ENCODE results near the gene ANP32A. TPM values are rescaled to one million over a fixed set of nuclear protein-coding genes. Genes with fewer than 3 reads are reported as not detected.

Gene ANP32A
- total RNA-seq, 1 donor from 2014 or later, result 55.2 TPM

GRCh38 chr15:68755731-68756130, 65.0 kb downstream of the ANP32A start:
- DNase-seq (ENCODE audit: extremely low spot score in 2 of 2), result no peak
- Histone ChIP-seq H3K27me3 (no peaks in the 10 kb centered on the region), H3K27ac (no peak overlapping the region), H3K36me3 (no peaks in the 10 kb centered on the region), H3K4me1 (no peaks in the 10 kb centered on the region), H3K9me3 (no peaks in the 10 kb centered on the region), H3K4me3 (no peak overlapping the region)
- intact Hi-C loops (cut with DNase I), result no loop called here
- TF ChIP-seq POLR2A (IDR thresholded peaks at IDR 0.05), result no peak
- no peak for TF ChIP-seq CTCF (IDR thresholded peaks at IDR 0.05)
- TF ChIP-seq POLR2AphosphoS5 (IDR thresholded peaks at IDR 0.05; ENCODE audit: insufficient read depth in 1 of 2, low read depth in 1 of 2), result no peak

- H3K4me1 ChIP-seq, result no peaks in the 10 kb centered on the region
- no peak overlapping the region for H3K27ac ChIP-seq
- no peaks in the 10 kb centered on the region for H3K36me3 ChIP-seq
- intact Hi-C loops (cut with DNase I), result no loop called here
- no peak overlapping the region for H3K4me3 ChIP-seq
- H3K27me3 ChIP-seq, result no peaks in the 10 kb centered on the region
- H3K9me3 ChIP-seq, result no peaks in the 10 kb centered on the region
- TF ChIP-seq POLR2AphosphoS5 (IDR thresholded peaks at IDR 0.05; ENCODE audit: insufficient read depth in 1 of 2, low read depth in 1 of 2), result no peak
- no peak for TF ChIP-seq POLR2A (IDR thresholded peaks at IDR 0.05)
- no peak for TF ChIP-seq CTCF (IDR thresholded peaks at IDR 0.05)
- DNase-seq (ENCODE audit: extremely low spot score in 2 of 2), result no peak
Measured at GRCh38 chr15:68751622-68752021, 69.1 kb downstream of the ANP32A start.

DNA sequence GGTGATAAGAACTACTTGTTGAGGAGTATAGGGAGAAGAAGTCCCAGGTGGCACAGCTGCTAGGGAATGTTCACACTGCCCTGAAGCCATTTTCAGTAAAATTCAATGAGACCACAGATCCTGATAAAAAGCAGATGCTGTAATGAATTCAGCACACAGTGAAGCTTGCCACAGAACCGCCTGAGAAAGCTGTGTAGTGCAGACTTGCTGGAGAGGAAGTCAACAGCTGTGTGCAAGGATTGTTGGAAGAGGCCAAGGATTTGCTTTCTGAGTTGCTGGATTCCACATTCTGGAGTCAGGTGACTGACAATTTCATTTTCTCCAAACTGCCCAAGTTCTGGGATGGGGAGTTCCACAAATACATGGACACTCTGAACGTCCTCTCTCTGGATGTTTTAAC, 70.9 kb downstream of the ANP32A start:
- Histone ChIP-seq H3K4me3 (no peak overlapping the region), H3K27ac (no peak overlapping the region), H3K4me1 (no peaks in the 10 kb centered on the region), H3K27me3 (no peaks in the 10 kb centered on the region), H3K36me3 (no peaks in the 10 kb centered on the region), H3K9me3 (no peaks in the 10 kb centered on the region)
- no peak for DNase-seq (ENCODE audit: extremely low spot score in 2 of 2)
- intact Hi-C loops (cut with DNase I), result no loop called here
- no peak for TF ChIP-seq POLR2AphosphoS5 (IDR thresholded peaks at IDR 0.05; ENCODE audit: insufficient read depth in 1 of 2, low read depth in 1 of 2)
- TF ChIP-seq POLR2A (IDR thresholded peaks at IDR 0.05), result no peak
- TF ChIP-seq CTCF (IDR thresholded peaks at IDR 0.05), result no peak

GRCh38 chr15:68749365-68749764, 71.3 kb downstream of the ANP32A start:
- no peaks in the 10 kb centered on the region for H3K27me3 ChIP-seq
- H3K36me3 ChIP-seq, result no peaks in the 10 kb centered on the region
- DNase-seq (ENCODE audit: extremely low spot score in 2 of 2), result no peak
- H3K4me3 ChIP-seq, result no peak overlapping the region
- TF ChIP-seq CTCF (IDR thresholded peaks at IDR 0.05) (no peak), POLR2AphosphoS5 (IDR thresholded peaks at IDR 0.05; ENCODE audit: insufficient read depth in 1 of 2, low read depth in 1 of 2) (no peak), POLR2A (IDR thresholded peaks at IDR 0.05) (no peak)
- no peaks in the 10 kb centered on the region for H3K4me1 ChIP-seq
- intact Hi-C loops (cut with DNase I), result no loop called here
- no peaks in the 10 kb centered on the region for H3K9me3 ChIP-seq
- H3K27ac ChIP-seq, result no peak overlapping the region

DNA sequence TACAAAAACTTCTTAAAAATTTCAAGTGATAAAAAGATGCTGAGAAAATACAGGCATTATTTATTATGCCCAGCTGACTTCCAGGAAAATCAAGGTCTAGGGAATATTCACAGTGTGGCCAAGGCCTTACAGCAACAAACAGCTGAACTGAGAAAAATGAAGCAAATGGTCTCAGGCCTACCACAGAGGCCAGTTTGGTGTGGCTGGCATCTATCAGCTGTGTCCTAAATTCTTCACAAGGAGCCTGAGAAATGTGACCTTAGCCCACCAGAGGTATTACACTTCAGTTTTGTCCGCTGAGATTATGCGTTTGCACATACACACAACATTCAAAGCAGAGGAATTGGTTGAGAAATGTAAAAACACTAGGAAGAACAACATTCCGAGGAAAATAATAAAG, 77.4 kb downstream of the ANP32A start:
- intact Hi-C loops (cut with DNase I), result no loop called here
- no peak for DNase-seq (ENCODE audit: extremely low spot score in 2 of 2)
- Histone ChIP-seq H3K9me3 (no peaks in the 10 kb centered on the region), H3K27ac (no peak overlapping the region), H3K4me3 (no peak overlapping the region), H3K27me3 (no peaks in the 10 kb centered on the region), H3K4me1 (no peaks in the 10 kb centered on the region), H3K36me3 (no peaks in the 10 kb centered on the region)
- TF ChIP-seq POLR2A (IDR thresholded peaks at IDR 0.05) (no peak), POLR2AphosphoS5 (IDR thresholded peaks at IDR 0.05; ENCODE audit: insufficient read depth in 1 of 2, low read depth in 1 of 2) (no peak), CTCF (IDR thresholded peaks at IDR 0.05) (no peak)

All from vagina (tissue), 2 donors.